HG03159 (cell line): ENCODE data around the gene UNC80.
"Not testable (repeated sequence)": the region's sequence is repeated elsewhere in the genome, so short reads cannot be mapped to it uniquely, and the experiment has no call there.

Experiments used
- ATAC-seq: cut with Tn5 transposase; IDR thresholded peaks from one replicate; pipeline ENCODE4 v1.9.1; 2021; ENCODE audit warnings: mild to moderate bottlenecking, moderate library complexity; ENCODE audit not compliant: unreplicated experiment

UNC80 gene, protein sequence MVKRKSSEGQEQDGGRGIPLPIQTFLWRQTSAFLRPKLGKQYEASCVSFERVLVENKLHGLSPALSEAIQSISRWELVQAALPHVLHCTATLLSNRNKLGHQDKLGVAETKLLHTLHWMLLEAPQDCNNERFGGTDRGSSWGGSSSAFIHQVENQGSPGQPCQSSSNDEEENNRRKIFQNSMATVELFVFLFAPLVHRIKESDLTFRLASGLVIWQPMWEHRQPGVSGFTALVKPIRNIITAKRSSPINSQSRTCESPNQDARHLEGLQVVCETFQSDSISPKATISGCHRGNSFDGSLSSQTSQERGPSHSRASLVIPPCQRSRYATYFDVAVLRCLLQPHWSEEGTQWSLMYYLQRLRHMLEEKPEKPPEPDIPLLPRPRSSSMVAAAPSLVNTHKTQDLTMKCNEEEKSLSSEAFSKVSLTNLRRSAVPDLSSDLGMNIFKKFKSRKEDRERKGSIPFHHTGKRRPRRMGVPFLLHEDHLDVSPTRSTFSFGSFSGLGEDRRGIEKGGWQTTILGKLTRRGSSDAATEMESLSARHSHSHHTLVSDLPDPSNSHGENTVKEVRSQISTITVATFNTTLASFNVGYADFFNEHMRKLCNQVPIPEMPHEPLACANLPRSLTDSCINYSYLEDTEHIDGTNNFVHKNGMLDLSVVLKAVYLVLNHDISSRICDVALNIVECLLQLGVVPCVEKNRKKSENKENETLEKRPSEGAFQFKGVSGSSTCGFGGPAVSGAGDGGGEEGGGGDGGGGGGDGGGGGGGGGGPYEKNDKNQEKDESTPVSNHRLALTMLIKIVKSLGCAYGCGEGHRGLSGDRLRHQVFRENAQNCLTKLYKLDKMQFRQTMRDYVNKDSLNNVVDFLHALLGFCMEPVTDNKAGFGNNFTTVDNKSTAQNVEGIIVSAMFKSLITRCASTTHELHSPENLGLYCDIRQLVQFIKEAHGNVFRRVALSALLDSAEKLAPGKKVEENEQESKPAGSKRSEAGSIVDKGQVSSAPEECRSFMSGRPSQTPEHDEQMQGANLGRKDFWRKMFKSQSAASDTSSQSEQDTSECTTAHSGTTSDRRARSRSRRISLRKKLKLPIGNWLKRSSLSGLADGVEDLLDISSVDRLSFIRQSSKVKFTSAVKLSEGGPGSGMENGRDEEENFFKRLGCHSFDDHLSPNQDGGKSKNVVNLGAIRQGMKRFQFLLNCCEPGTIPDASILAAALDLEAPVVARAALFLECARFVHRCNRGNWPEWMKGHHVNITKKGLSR (N-terminal part only)

DNA sequence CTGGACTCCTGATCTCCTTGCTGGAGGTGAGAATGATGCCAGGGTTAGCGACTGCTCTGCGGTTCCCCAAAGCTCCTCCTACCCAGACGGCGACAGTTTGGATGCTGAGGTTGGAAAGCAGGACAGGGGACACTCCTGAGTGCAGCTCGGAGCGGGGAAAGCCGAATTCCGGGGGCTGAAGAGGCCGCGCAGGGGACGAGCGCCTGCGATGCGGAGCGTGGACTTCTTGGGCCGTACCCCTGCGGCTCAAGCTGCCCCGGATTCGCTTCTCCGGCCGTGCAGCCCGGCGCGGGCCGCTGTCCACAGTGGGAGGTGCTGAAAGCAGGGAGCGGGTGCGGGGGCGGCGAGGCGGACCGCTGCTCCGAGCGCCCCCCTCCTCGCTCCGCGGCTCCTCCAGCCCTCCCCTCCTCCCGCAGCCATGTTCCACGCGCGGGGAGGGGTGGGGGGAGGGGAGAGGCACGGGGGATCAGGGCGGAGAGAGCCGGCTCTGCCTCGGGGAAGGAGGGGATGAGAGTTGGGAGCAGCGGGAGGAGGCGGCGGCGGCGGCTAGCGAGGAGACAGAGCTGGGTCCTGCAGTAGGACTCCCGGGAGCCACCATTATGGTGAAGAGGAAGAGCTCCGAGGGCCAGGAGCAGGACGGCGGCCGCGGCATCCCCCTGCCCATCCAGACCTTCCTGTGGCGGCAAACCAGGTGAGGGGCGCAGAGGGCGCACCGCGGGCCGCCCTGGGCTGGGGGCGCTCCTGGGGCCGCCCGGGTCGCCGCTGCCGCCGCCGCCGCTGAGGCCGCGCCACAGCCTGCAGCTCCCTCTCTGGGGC lies at the start of gene UNC80:
UNC80 (plus strand) TSS at position 359 of the 816 bp plus-strand sequence; CDS start at position 600, 241 bp downstream.
- peak; percentile 87 for ATAC-seq

DNA sequence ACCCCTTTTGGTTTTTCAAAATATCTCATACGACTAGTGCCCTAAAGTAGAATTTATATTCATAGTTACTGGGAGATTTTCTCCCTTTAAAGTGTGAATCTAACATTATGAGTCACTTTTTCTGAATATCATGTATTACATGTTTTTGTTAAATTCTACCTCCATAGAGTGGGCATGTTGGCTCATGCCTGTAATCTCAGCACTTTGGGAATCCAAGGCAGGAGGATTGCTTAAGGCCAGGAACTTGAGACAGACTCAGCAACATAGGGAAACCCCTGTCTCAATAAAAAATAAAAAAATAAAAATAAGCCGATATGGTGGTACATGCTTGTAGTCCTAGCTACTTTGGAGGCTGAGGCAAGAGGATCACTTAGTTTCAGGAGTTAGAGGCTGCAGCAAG lies 45.3 kb upstream of the UNC80 start:
- no peak for ATAC-seq

DNA sequence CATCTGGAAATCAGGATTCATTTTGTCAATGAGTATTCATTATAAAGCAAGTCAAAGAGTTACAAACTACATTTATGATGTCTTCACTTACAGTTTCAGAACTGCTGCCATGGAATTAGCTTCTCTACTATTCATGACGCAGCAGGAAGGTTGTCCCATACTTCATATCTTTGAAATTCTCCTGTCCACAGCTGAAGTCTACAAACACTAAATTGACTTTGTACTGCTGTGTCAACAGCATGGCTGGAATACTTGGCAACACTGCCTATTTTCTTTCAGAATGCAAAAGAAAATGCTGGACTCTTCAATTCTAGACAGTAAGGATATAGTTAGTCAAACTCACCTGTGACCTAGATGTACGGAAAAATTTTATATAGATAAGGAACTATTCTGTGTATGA lies 44.6 kb upstream of the UNC80 start:
- no peak for ATAC-seq

DNA sequence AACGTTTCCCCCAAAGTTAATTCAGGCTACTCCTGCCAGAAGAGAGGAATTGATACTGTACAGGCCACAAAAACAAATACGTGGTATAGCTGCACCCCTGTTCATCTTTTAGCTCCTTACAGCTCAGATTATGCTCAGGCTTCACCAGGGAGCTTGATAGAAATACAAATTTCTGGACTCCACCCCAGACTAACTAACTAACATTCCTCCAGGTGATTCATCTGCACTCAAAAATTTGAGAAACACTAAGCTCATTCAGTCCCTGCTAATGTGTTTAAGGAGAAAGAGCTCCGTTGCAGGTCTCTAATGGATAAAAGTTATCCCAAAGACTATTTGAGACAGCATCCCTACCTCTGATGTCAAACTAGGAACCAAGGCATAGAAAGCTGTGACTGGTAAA lies 36.8 kb upstream of the UNC80 start:
- ATAC-seq: no peak

DNA sequence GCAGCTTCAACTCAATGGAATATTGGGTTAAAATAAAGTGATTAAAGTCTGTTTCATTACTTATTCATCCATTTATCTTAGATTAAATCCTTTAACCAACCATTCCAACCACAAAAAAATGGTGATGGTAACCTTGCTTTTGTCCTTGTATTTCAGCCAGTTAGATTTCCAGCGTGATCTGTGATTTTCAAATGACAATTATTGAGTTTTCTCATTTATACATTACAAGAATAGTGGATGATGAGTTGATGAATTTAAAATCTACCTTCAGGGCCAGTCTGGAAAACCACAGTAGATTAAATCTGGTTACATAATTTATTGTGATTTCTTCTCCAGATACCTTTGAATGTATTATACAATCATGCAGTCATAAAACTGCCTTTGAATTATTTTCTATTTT lies 29.7 kb upstream of the UNC80 start:
- no peak for ATAC-seq

DNA sequence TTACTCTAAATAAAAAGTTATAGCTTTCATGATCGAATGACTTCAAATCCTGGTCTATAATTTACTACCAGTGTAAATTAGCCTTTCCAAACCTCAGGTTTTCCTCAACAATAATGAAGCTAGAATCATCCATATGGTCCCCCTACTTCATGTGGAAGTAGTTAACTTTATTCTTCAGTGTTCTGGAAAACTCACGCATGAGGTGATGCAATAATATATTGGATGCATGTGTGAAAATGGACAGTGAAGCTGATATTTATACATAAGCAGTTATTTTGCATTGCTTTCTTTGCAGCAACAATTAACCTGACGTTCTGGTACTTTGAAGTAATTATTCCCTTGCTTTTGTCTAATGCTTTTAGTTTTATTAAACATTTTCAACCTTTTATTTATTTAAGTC lies 18.6 kb upstream of the UNC80 start:
- no peak for ATAC-seq

DNA sequence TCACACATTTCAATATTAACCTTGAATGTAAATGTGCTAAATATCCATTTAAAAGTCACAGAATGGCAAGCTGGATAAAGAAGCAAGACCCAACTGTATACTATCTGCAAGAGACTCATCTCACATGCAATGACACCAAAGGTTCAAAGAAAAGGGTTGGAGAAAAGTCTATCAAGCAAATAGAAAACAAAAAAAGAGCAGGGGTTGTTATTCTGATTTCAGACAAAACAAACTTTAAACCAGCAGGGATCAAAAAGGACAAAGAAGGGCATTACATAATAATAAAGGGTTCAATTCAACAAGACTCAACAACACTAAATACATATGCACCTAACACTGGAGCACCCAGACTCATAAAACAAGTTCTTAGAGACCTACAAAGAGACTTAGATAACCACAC lies 14.5 kb upstream of the UNC80 start:
- ATAC-seq: no peak

DNA sequence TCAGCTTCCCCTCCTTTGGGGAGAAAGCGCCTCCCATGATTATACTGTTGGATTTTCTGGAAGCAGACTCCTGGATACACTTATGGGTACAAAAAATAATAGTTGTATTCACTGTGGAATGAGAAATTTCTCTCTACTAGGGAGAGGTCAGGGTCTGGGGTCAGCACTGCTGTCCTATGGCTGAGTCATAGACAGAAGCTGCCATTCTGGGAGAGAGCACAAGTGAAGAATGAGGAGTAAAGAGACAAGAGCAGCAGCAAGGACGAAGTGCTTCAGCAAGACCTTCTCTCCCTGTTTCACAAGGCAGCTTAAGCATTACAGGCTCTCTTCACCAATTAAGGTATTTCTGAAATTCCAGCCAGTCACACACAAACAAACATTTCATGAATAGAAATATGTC lies 10.1 kb upstream of the UNC80 start:
- ATAC-seq: no peak

DNA sequence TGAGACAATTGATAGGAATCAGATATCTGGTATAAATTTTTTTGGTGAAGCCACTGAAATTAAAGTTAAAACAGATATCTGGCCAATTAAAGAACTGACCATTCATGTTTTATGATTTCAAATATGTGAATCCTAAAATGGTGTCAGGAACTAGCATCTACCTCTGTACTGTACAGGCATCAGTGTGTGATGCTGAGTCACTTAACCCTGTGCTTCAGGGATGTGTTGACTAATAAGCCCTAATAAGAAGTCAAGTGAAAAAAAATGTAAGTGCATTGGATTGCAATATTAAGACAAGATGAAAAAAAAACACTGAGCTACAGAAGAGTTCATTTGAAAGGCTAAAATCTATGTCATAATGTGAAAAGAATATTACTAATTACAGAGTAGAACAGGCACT lies 9.1 kb upstream of the UNC80 start:
- ATAC-seq: no peak

DNA sequence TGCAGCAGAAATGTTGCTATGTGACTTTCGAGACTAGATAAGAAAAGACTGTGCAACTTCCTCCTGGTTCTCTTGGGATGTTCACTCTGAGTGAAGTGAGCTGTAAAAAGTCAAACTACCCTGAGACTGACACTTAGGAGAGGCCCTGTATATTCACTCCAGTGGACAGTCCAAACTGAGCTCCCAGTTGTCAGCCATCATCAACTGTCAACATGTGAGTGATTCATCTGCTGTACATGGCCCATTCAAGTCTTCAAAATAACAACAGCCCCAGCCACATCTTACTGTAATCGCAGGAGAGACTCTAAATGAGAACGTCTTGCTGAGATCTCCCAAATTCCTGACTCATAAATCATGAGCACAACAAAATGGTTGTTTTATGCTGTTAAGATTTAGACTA lies 8.5 kb upstream of the UNC80 start:
- ATAC-seq: no peak

DNA sequence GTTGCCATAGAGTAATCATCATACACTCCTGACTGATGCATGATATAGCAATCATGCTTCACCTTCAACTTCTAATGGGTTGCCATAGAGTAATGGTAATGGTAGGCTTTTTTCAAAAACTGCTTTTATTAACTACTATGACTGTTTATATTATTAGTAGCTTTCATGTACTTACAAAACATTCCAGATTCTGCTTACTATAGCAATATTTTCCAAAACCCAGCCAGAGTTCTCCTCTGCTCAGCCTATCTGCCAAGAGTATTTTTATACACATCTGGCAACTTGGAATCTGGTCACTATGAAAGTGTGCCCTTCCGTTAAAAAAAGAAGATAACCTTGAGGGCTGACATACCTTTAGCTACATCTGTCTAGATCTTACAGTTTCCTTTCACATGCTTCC lies 5.0 kb upstream of the UNC80 start:
- no peak for ATAC-seq

DNA sequence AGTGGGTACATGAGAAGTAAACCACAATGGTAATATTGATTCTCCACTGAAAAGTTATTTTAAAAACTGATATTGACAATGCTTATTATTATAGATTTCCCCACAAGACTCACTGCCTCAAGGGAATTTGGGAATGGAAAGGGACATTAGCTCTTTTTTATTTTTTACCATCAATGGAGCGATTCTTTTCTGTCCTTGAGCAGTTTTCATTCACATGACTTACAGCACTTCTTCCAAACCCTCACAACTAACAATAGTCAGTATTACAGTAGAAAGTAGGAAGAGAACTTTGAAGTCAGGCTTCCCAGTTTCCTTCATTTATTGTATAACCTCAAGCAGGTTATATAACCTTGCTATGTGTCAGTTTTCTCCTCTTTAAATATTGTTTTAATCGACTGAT lies 4.3 kb upstream of the UNC80 start:
- ATAC-seq: no peak

DNA sequence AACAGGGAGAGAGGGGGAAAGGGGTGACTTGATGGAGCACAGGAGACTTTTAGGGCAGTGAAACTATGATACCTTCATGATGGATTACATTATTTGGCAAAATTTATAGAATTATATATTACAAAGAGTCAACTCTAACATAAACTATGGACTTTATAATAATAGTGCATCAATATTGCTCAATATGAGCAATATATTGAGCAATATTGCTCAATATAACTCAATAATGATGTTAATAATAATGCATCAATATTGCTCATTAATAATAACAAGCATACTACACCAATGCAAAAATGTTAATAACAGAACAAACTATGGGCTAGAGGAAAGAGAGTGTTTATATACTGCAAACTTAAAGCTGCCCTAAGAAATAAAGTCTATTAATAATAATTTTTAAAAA lies 3.1 kb upstream of the UNC80 start:
- ATAC-seq: no peak

DNA sequence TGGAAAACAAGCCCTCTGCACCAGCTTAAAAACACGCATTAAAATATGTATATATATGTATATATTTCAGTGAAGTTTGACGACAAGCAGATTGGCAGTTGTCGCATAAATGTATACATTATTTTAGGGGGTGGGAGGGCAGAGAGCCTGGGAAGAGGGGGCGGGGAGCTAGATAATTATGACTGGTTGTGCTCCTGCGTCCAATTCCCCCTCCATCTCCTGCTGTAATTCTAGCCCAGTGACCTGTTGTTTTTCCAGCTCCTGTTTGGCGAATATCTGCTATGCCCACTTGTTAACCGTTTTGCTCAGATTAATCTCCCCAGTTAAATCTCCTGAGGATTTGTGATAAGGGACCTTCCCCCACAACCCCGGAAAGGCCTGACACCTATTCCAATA lies 656 bp downstream of the UNC80 start:
- ATAC-seq: no peak

DNA sequence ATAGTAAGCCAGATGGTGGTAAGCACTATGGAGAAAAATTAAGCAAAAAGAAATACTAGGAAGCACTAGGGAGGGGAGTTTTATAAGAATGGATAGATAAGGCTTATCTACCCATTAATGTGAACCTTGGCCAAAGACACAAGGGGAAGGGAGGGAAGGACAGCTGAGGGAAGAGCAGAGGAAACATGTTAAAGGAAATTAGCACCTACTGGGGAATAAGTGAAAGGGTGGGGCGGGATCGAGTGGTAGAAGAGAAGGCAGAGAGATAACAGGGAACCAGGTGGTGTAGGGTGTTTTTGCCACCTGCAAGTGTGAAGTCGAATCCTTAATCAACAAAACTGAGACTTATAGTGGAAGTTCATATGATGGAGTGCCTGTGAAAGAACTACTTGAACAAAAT lies 1.7 kb downstream of the UNC80 start:
- no peak for ATAC-seq

DNA sequence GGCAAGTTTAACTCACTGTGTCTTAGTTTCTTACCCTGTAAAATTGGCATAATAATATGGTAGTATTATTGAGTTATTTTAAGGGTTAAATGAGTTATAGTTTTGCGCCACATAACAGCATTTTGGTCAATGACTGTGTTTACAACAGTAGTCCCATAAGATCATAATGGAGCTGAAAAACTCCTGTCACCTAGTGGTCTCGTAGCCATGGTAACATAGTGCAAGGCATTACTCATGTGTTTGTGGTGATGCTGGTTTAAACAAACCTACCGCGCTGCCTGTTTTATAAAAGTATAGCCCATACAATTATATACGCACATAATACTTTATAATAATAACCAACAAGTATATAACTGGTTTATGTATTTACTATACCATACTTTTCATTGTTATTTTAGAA lies 15.8 kb downstream of the UNC80 start:
- ATAC-seq: no peak

DNA sequence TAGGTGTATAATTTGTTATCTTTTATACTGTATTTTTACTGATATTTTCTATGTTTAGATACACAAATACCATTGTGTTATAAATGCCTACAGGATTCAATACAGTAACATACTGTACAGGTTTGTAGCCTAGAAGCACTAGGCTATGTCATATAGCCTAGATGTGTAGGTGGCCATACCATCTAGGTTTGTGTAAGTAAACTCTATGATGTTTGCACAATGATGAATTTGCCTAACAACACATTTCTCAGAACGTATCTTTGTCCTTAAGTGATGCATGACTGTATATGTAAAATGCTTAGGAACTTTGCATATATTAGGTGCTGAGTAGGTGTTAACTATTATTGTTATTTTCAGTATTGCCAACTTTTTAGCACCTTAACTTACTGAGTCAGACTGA lies 17.3 kb downstream of the UNC80 start:
- ATAC-seq: no peak

DNA sequence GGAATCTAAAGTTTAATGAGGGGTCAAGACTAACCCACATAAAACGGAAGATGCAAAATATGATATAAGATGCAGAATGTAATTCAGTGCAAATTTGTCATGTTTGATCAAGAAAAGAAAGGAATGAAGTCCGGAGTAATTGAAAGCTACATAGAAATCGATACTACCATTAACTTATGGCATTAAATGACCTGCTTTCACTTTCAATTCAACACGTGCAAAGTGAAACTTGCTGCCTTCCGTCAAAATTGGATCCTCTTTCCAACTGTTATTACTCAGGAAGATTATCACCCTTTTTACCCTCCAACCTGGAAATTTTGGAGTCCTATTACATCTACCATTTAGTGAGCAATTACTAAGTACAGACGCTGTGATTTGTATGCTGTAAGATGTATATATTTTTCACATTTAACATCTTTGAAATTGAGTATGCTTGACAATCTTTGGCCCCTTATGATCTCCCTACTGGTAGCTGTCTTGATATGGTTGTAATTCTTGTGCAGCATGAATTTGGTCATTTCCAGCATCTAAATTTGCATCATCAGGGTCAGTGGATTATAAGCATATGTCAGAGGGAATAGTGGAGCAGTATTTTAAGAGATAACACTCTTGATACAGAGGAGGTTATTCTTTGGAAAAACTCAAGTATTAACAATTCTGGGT lies 18.6 kb downstream of the UNC80 start:
- ATAC-seq: peak; percentile 73

DNA sequence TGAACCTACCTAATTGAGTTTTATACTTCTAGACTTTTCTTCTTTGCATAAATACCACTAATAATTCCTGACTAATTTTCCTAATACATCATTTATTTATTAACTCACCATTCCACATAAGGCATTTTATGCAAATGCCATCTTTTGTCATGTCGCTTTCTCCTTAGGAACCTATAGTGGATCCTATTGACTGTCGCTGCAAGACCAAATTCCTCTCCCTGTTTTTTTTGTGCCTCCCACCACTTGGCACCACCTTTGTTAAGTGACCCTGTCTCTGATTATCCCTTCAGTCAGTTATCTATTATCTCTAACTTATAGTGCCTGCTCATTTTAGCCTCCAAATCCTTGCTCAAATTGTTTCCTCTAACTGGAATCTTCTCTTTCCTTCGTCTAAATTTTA lies 19.5 kb downstream of the UNC80 start:
- ATAC-seq: no peak

DNA sequence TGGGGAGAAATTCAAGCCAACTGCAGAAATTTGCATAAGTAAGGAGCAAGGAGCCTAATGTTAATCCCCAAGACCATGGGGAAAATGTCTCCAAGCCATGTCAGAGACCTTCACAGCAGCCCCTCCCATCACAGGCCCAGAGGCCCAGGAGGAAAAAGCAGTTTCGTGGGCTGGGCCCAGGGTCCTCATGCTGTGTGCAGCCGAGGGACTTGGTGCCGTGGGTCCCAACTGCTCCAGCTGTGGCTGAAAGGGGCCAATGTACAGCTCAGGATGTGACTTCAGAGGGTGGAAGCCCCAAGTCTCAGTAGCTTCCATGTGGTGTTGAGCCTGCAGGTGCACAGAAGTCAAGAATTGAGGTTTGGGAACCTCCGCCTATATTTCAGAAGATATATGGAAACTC lies 23.8 kb downstream of the UNC80 start:
- ATAC-seq: not testable (repeated sequence)
